Measurements from ENCODE around the gene PLGRKT.
"Not testable (repeated sequence)": the region's sequence is repeated elsewhere in the genome, so short reads cannot be mapped to it uniquely, and the experiment has no call there.

DNA sequence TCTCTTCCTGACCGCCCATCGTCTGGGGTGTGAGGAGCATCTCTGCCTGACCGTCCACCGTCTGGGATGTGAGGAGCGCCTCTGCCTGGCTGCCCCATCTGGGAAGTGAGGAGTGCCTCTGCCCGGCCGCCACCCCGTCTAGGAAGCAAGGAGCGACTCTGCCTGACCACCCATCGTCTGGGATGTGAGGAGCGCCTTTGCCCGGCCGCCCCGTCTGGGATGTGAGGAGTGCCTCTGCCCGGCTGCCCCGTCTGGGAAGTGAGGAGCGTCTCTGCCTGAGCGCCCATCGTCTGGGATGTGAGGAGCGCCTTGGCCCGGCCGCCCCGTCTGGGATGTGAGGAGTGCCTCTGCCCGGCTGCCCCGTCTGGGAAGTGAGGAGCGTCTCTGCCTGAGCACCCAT, 4.4 kb downstream of the PLGRKT start:
- TF ChIP-seq, protein P1, sequence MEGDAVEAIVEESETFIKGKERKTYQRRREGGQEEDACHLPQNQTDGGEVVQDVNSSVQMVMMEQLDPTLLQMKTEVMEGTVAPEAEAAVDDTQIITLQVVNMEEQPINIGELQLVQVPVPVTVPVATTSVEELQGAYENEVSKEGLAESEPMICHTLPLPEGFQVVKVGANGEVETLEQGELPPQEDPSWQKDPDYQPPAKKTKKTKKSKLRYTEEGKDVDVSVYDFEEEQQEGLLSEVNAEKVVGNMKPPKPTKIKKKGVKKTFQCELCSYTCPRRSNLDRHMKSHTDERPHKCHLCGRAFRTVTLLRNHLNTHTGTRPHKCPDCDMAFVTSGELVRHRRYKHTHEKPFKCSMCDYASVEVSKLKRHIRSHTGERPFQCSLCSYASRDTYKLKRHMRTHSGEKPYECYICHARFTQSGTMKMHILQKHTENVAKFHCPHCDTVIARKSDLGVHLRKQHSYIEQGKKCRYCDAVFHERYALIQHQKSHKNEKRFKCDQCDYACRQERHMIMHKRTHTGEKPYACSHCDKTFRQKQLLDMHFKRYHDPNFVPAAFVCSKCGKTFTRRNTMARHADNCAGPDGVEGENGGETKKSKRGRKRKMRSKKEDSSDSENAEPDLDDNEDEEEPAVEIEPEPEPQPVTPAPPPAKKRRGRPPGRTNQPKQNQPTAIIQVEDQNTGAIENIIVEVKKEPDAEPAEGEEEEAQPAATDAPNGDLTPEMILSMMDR (conservative IDR thresholded peaks at IDR 0.05; ENCODE audit: low read depth, low read length) = not testable (repeated sequence)
- TF ChIP-seq EZH2 (IDR thresholded peaks at IDR 0.05; ENCODE audit: borderline replicate concordance, low read depth, low read length, poor library complexity, severe bottlenecking) = not testable (repeated sequence)
